ENCODE results near the gene HNRNPA3. TPM values are rescaled to one million over a fixed set of nuclear protein-coding genes. Genes with fewer than 3 reads are reported as not detected.

HNRNPA3 gene
- total RNA-seq, 4 donors from 2014 or later = 37.8 to 99.9 (median 43.8) TPM

GRCh38 chr2:177247693-177248262, 35.2 kb downstream of the HNRNPA3 start:
- no peaks in the 10 kb centered on the region for H3K9me3 ChIP-seq
- DNase-seq (ENCODE audit: low spot score in 2 of 2) = no peak
- 81% methylated on average over 6 of the region's 6 CpGs for WGBS
- no peak overlapping the region for H3K27ac ChIP-seq
- H3K27me3 ChIP-seq = no peaks in the 10 kb centered on the region
- peaks cover 85% of the 10 kb centered on the region for H3K4me1 ChIP-seq
- H3K4me3 ChIP-seq = no peak overlapping the region
- peaks cover 6% of the 10 kb centered on the region for H3K36me3 ChIP-seq
- TF ChIP-seq POLR2A (IDR thresholded peaks at IDR 0.05) (no peak), POLR2AphosphoS5 (IDR thresholded peaks at IDR 0.05) (no peak), EP300 (IDR thresholded peaks at IDR 0.05) (no peak)
- TF ChIP-seq, protein P1, sequence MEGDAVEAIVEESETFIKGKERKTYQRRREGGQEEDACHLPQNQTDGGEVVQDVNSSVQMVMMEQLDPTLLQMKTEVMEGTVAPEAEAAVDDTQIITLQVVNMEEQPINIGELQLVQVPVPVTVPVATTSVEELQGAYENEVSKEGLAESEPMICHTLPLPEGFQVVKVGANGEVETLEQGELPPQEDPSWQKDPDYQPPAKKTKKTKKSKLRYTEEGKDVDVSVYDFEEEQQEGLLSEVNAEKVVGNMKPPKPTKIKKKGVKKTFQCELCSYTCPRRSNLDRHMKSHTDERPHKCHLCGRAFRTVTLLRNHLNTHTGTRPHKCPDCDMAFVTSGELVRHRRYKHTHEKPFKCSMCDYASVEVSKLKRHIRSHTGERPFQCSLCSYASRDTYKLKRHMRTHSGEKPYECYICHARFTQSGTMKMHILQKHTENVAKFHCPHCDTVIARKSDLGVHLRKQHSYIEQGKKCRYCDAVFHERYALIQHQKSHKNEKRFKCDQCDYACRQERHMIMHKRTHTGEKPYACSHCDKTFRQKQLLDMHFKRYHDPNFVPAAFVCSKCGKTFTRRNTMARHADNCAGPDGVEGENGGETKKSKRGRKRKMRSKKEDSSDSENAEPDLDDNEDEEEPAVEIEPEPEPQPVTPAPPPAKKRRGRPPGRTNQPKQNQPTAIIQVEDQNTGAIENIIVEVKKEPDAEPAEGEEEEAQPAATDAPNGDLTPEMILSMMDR (IDR thresholded peaks at IDR 0.05) = no peak

DNA sequence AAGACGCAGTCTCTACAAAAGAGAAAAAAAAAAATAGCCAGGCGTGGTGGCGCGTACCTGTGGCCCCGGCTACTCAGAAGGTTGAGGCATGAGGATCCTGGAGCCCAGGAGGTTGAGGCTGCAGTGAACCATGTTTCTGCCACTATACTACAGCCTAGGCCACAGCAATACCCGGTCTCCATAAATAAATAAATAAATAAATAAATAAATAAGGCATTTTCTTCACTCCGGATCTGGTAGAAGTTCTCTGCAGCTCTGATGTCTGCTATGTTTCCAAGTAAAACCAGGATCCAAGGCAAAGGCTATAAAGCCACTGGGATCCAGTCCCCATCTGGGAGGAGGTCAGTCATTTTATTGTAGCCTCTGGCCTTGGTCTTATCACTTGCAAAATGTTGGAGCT, 36.4 kb downstream of the HNRNPA3 start:
- H3K9me3 ChIP-seq = no peaks in the 10 kb centered on the region
- 86% methylated on average over 7 of the region's 7 CpGs for WGBS
- H3K4me3 ChIP-seq = no peak overlapping the region
- no peak for DNase-seq (ENCODE audit: low spot score in 2 of 2)
- H3K36me3 ChIP-seq = peaks cover 6% of the 10 kb centered on the region
- no peak overlapping the region for H3K27ac ChIP-seq
- no peaks in the 10 kb centered on the region for H3K27me3 ChIP-seq
- peaks cover 86% of the 10 kb centered on the region for H3K4me1 ChIP-seq
- no peak for TF ChIP-seq EP300 (IDR thresholded peaks at IDR 0.05)
- TF ChIP-seq POLR2A (IDR thresholded peaks at IDR 0.05) = no peak
- TF ChIP-seq POLR2AphosphoS5 (IDR thresholded peaks at IDR 0.05) = no peak

GRCh38 chr2:177250461-177250860, 37.9 kb downstream of the HNRNPA3 start:
- WGBS = 75% methylated on average over 5 of the region's 5 CpGs
- Histone ChIP-seq H3K36me3 (peaks cover 6% of the 10 kb centered on the region), H3K9me3 (no peaks in the 10 kb centered on the region), H3K4me1 (peaks cover 87% of the 10 kb centered on the region), H3K4me3 (no peak overlapping the region), H3K27me3 (no peaks in the 10 kb centered on the region), H3K27ac (no peak overlapping the region)
- TF ChIP-seq, protein P1 (IDR thresholded peaks at IDR 0.05) = no peak
- TF ChIP-seq POLR2AphosphoS5 (IDR thresholded peaks at IDR 0.05) (no peak), EP300 (IDR thresholded peaks at IDR 0.05) (no peak), POLR2A (IDR thresholded peaks at IDR 0.05) (no peak)
- DNase-seq (ENCODE audit: low spot score in 2 of 2) = no peak

- DNase-seq (ENCODE audit: low spot score in 2 of 2) = no peak
- Histone ChIP-seq H3K4me3 (no peak overlapping the region), H3K4me1 (peaks cover 87% of the 10 kb centered on the region)
Measured at GRCh38 chr2:177251165-177251542, 38.6 kb downstream of the HNRNPA3 start.

GRCh38 chr2:177252808-177253531, 40.4 kb downstream of the HNRNPA3 start:
- peak overlapping the region; percentile 55 for H3K27ac ChIP-seq
- H3K36me3 ChIP-seq = peaks cover 6% of the 10 kb centered on the region
- no peak for DNase-seq (ENCODE audit: low spot score in 2 of 2)
- H3K4me3 ChIP-seq = no peak overlapping the region
- TF ChIP-seq, protein P1 (IDR thresholded peaks at IDR 0.05) = no peak
- TF ChIP-seq EP300 (IDR thresholded peaks at IDR 0.05) (no peak), POLR2A (IDR thresholded peaks at IDR 0.05) (no peak), POLR2AphosphoS5 (IDR thresholded peaks at IDR 0.05) (no peak)
- H3K9me3 ChIP-seq = no peaks in the 10 kb centered on the region
- H3K27me3 ChIP-seq = no peaks in the 10 kb centered on the region
- H3K4me1 ChIP-seq = peaks cover 87% of the 10 kb centered on the region
- WGBS = 68% methylated on average over 5 of the region's 5 CpGs

More at GRCh38 chr2:177251165-177251542, 38.6 kb downstream of the HNRNPA3 start:
- Histone ChIP-seq H3K36me3 (peaks cover 6% of the 10 kb centered on the region), H3K27ac (peak overlapping the region; percentile 71), H3K27me3 (no peaks in the 10 kb centered on the region), H3K9me3 (no peaks in the 10 kb centered on the region)
- TF ChIP-seq, protein P1 (IDR thresholded peaks at IDR 0.05) = no peak
- no peak for TF ChIP-seq EP300 (IDR thresholded peaks at IDR 0.05)
- 92% methylated on average over 3 of the region's 3 CpGs for WGBS

All from suprapubic skin (tissue), 4 donors.